Measurements from ENCODE around the gene ATF6. TPM values are rescaled to one million over a fixed set of nuclear protein-coding genes. Genes with fewer than 3 reads are reported as not detected.

Gene ATF6
- total and polyA plus RNA-seq, 9 of the 15 experiments (the other 6 are each of a cell fraction or from before 2014, with no cell fraction given): 11.7 to 32.4 (median 20.4) TPM

DNA sequence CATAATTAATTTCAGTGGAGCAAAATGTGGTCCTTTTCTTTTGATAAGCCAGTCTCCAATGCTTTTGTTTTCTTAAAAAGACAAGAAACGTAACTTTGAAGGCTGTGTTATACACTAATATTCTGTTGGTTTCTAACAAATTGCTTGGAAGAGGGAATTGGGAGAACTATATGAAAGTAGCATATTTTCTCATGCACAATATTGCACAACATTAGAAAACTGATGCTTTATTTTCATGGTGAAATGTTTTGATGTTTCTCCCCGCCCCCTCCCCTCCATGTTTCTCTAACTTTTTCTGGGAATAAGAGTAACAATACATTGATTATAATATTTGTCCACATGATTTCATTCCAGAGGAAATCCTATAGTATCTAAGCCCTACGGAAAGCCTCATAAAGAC, 142.1 kb downstream of the ATF6 start:
- in situ Hi-C loops (cut with MboI): no loop called here
- Histone ChIP-seq H3K4me2 (ENCODE audit: insufficient read depth, low read length) (no peak overlapping the region), H2AFZ (ENCODE audit: low read depth, low read length) (no peak overlapping the region), H4K20me1 (replicated peaks; ENCODE audit: control insufficient read depth, insufficient read depth, low read length) (no peaks in the 10 kb centered on the region), H3K27ac (ENCODE audit: extremely low read depth, low read depth, low read length) (no peak overlapping the region), H3K36me3 (ENCODE audit: control insufficient read depth, insufficient read depth, low read length) (peaks cover 5% of the 10 kb centered on the region; the same call in 1 of the 3 replicates), H3K9me1 (ENCODE audit: control insufficient read depth, insufficient read depth, low read length) (no peaks in the 10 kb centered on the region), H3K9ac (ENCODE audit: insufficient read depth in 1 of 2, low read depth in 2 of 2, low read length in 2 of 2) (no peak overlapping the region), H3K4me3 (no peak overlapping the region), H3K79me2 (ENCODE audit: control insufficient read depth, insufficient read depth, low read length) (no peaks in the 10 kb centered on the region), H3K27me3 (ENCODE audit: control insufficient read depth in 2 of 2, insufficient read depth in 2 of 2, low read length in 2 of 2) (no peaks in the 10 kb centered on the region), H3K4me1 (replicated peaks in 1 of 2; ENCODE audit: control insufficient read depth in 2 of 2, insufficient read depth in 2 of 2, low read length in 2 of 2) (no peaks in the 10 kb centered on the region), H3K9me3 (replicated peaks; ENCODE audit: control insufficient read depth, insufficient read depth, low read depth, low read length) (no peaks in the 10 kb centered on the region)
- 84% methylated on average over 3 of the region's 3 CpGs for WGBS (ENCODE audit: insufficient coverage, low coverage, missing lambda C conversion rate)
- intact Hi-C loops (cut with micrococcal nuclease): loop anchor here (5.0 kb wide), 1 partner anchor 116 kb away; no protein-coding TSS in a partner anchor
- no peak for ATAC-seq
- DNase-seq (ENCODE audit: extremely low read depth in 1 of 4, low spot score in 3 of 4): no peak
- ChIA-PET POLR2A (no interaction called here), CTCF (ENCODE audit: low intra/inter-chr PET ratio) (no interaction called here)
- TF ChIP-seq ZNF77 (CRISPR knock-in tag; IDR thresholded peaks at IDR 0.05) (no peak), NCOA6 (IDR thresholded peaks at IDR 0.05) (no peak), CEBPG (CRISPR knock-in tag; IDR thresholded peaks at IDR 0.05) (no peak), CEBPG (tag; conservative IDR thresholded peaks at IDR 0.05 in 1 of 2, IDR thresholded peaks at IDR 0.05 in 1 of 2) (peak; percentile 32 to 63; a peak in 2 of 4 replicates), CEBPB (tag; IDR thresholded peaks at IDR 0.05) (peak; percentile 47; the same call in 1 of the 2 replicates)
- no TSS peak for BruUV-seq (replicated peaks)
- no peak for FAIRE-seq

GRCh38 chr1:161910604-161911003, 144.5 kb downstream of the ATF6 start:
- intact Hi-C loops (cut with micrococcal nuclease): no loop called here
- no peak for FAIRE-seq
- no peak for DNase-seq (ENCODE audit: extremely low read depth in 1 of 4, low spot score in 3 of 4)
- no peak for ATAC-seq
- CTCF ChIA-PET (ENCODE audit: low intra/inter-chr PET ratio): no interaction called here
- Histone ChIP-seq H3K4me3 (no peak overlapping the region), H3K27me3 (ENCODE audit: control insufficient read depth in 2 of 2, insufficient read depth in 2 of 2, low read length in 2 of 2) (no peaks in the 10 kb centered on the region), H3K9ac (ENCODE audit: insufficient read depth in 1 of 2, low read depth in 2 of 2, low read length in 2 of 2) (no peak overlapping the region), H2AFZ (ENCODE audit: low read depth, low read length) (no peak overlapping the region), H3K4me1 (replicated peaks in 1 of 2; ENCODE audit: control insufficient read depth in 2 of 2, insufficient read depth in 2 of 2, low read length in 2 of 2) (no peaks in the 10 kb centered on the region), H4K20me1 (replicated peaks; ENCODE audit: control insufficient read depth, insufficient read depth, low read length) (no peaks in the 10 kb centered on the region), H3K9me1 (ENCODE audit: control insufficient read depth, insufficient read depth, low read length) (no peaks in the 10 kb centered on the region), H3K36me3 (ENCODE audit: control insufficient read depth, insufficient read depth, low read length) (peaks cover 21% of the 10 kb centered on the region; the same call in 1 of the 3 replicates), H3K4me2 (ENCODE audit: insufficient read depth, low read length) (no peak overlapping the region), H3K9me3 (replicated peaks; ENCODE audit: control insufficient read depth, insufficient read depth, low read depth, low read length) (no peaks in the 10 kb centered on the region), H3K27ac (ENCODE audit: extremely low read depth, low read depth, low read length) (no peak overlapping the region), H3K79me2 (ENCODE audit: control insufficient read depth, insufficient read depth, low read length) (no peaks in the 10 kb centered on the region)
- in situ Hi-C loops (cut with MboI): no loop called here
- no peak for TF ChIP-seq HOMEZ (CRISPR knock-in tag; IDR thresholded peaks at IDR 0.05)
- POLR2A ChIA-PET: interaction anchor here (0.6 kb wide), 1 partner anchor 603 kb away, joined by 3 read pairs; no protein-coding TSS in a partner anchor
- no TSS peak for BruUV-seq (replicated peaks)
